Stimulated activated naive CD8-positive, alpha-beta T cell treated with anti-CD3 and anti-CD28 coated beads, Interleukin-15, Interleukin-2, amounts not matched to agents 100 ng/mL and 50 ng/mL, for 24 hours (primary cell): ENCODE results near the gene ANOS1.
"Not testable (repeated sequence)": the region's sequence is repeated elsewhere in the genome, so short reads cannot be mapped to it uniquely, and the experiment has no call there.

ENCODE experiments used
- H3K27ac Mint-ChIP-seq: one replicate; pipeline ENCODE4 v1.8.0; 2021; ENCODE audit warnings: mild to moderate bottlenecking, mixed read lengths
- H3K27me3 Mint-ChIP-seq: one replicate; pipeline ENCODE4 v1.8.0; 2021; ENCODE audit warnings: mixed read lengths
- H3K36me3 Mint-ChIP-seq: one replicate; pipeline ENCODE4 v1.8.0; 2021; ENCODE audit warnings: low read depth, mixed read lengths
- H3K4me1 Mint-ChIP-seq: one replicate; pipeline ENCODE4 v1.8.0; 2021; ENCODE audit warnings: low read depth, mixed read lengths
- H3K4me3 Mint-ChIP-seq: one replicate; pipeline ENCODE4 v1.8.0; 2021; ENCODE audit warnings: mild to moderate bottlenecking, mixed read lengths
- H3K9me3 Mint-ChIP-seq: one replicate; pipeline ENCODE4 v1.8.0; 2021; ENCODE audit warnings: mixed read lengths

The ANOS1 gene, protein sequence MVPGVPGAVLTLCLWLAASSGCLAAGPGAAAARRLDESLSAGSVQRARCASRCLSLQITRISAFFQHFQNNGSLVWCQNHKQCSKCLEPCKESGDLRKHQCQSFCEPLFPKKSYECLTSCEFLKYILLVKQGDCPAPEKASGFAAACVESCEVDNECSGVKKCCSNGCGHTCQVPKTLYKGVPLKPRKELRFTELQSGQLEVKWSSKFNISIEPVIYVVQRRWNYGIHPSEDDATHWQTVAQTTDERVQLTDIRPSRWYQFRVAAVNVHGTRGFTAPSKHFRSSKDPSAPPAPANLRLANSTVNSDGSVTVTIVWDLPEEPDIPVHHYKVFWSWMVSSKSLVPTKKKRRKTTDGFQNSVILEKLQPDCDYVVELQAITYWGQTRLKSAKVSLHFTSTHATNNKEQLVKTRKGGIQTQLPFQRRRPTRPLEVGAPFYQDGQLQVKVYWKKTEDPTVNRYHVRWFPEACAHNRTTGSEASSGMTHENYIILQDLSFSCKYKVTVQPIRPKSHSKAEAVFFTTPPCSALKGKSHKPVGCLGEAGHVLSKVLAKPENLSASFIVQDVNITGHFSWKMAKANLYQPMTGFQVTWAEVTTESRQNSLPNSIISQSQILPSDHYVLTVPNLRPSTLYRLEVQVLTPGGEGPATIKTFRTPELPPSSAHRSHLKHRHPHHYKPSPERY

DNA sequence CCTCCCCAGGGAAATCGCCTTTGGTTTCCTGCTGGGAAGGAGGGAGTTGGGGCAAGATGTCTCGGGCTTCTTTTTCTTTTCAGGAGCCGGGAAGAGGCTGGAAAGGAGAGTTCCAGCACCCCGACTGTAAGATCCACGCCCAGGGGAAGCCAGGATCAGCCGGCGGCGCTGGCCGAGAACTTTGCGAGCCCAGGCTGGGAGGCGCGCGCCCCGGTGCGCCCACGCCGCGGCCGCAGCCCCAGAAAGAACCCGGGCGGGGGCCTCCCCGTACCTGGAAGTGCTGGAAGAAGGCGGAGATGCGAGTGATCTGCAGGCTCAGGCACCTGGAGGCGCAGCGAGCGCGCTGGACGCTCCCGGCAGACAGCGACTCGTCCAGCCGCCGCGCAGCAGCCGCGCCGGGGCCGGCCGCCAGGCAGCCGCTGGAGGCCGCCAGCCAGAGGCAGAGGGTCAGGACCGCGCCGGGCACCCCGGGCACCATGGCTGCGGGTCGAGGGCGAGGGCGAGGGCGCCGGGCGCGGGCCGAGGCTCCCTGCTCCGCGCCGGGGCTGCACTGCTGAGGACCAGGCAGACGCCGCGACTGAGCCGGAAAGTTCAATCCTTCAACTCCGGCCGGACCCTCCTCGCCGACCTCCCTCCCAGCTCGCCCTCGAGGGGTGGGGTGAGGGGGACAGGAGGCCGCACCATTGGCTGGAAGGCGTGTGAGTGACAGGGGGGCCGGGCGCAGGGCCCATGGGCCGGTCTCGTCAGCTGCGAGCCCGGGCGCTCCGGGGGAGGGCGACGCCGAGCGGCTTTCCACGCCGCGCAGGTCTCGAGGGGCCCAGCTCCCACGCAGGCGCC lies at the start of gene ANOS1:
Gene ANOS1, minus strand, starts transcription at position 579 of the 837 bp plus-strand sequence. Its CDS starts 101 bp downstream, at position 478.
- Mint-ChIP-seq H3K4me1 (no peaks in the 10 kb centered on the region), H3K4me3 (no peak within 1 kb of the TSS), H3K27me3 (peaks cover 28% of the 10 kb centered on the region), H3K9me3 (no peaks in the 10 kb centered on the region), H3K36me3 (no peaks in the 10 kb centered on the region), H3K27ac (no peak within 1 kb of the TSS)

DNA sequence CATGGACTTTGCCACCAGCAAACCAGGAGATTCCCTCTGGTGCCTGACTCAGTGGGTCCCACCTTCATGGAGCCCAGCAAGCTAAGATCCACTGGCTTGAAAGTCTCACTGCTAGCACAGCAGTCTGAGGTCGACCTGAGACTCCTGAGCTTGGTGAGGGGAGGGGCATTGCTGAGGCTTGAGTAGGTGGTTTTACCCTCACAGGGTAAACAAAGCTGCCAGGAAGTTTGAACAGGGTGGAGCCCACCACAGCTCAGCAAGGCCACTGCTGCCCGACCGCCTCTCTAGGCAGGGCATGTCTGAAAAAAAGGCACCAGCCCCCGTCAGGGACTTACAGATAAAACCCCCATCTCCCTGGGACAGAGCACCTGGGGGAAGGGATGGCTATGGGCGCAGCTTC lies 41.2 kb upstream of the ANOS1 start:
- Mint-ChIP-seq H3K9me3 (peaks cover 5% of the 10 kb centered on the region), H3K36me3 (no peaks in the 10 kb centered on the region), H3K27me3 (peaks cover 9% of the 10 kb centered on the region), H3K4me1 (no peaks in the 10 kb centered on the region), H3K4me3 (no peak overlapping the region), H3K27ac (no peak overlapping the region)

DNA sequence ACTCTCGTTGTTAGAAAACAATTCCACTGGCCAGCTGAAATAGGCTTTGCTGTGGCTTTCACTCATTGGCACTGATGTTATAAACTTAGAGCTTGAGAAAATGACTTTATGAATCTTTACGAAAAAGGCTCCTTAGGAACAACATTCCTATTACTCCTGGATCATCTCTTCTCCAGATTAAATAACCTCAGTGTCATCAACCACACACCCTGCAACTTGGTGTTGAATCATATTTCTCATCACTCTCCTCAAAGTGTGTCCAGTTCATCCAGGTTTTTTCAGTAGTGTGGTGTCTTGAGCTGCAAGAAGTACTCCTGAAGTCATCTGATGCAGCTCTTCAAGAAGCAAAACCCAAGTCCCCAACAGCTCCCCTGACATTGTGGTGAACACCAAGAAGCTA lies 28.1 kb upstream of the ANOS1 start:
- H3K27ac Mint-ChIP-seq, result no peak overlapping the region
- no peaks in the 10 kb centered on the region for H3K4me1 Mint-ChIP-seq
- H3K4me3 Mint-ChIP-seq, result no peak overlapping the region
- no peaks in the 10 kb centered on the region for H3K9me3 Mint-ChIP-seq
- peaks cover 17% of the 10 kb centered on the region for H3K27me3 Mint-ChIP-seq
- no peaks in the 10 kb centered on the region for H3K36me3 Mint-ChIP-seq

DNA sequence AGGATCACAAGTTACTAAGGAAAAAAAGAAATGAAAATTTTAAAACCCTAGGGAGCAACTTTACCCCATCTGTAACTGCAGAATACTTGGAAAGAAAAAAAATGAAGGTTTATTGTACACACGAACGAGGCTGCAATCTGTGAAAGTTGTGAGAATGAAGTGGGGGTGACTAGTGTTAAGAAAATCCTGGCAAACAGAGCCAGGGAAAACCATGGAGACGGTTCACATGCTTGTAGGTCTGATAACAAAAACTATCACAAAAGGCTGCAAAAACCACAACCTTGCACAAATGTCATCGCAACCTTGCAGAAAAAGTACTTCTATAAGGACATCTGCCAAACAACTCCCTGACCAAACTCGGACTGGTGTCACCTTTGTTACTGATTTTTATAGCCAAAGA lies 26.8 kb upstream of the ANOS1 start:
- not testable (repeated sequence) for H3K36me3 Mint-ChIP-seq, H3K9me3 Mint-ChIP-seq, H3K4me1 Mint-ChIP-seq, H3K27ac Mint-ChIP-seq, H3K4me3 Mint-ChIP-seq
- H3K27me3 Mint-ChIP-seq, result peaks cover 21% of the 10 kb centered on the region

DNA sequence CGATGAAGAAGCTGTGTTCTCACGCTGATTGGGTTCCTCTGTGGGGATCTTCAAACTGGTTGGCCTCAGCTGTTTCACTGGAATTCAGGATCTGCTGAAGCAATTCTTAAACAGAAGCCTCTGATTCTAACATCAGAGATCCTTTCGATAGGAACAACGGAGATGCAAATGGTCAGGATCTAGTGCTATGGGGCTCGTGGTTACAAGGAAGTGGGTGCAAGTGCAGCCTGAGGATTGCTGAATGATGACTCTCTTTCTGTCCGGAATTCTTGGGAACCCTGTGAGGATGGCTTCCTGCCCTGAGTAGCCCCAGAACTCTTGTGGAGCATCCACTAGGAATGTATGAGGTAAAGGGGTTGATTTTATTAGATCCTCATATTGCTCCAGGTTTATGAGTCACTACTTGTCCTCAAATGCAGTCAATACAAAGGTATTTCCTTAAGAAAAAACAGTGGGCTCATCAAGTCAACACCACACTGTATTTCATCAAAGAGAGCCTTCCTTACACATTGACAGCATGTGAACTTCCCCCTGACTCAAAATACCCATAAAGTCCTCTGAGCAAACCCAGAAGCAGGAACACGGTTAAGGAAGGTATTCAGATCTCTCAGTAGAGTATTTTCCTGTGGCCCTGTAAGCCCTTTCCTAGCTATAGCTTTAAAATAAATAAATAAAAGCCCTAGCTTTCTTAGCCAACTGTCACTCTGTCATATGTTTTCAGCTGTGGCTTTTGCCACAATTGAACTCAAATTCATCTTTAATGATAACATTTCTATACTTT lies 25.9 kb upstream of the ANOS1 start:
- H3K36me3 Mint-ChIP-seq, H3K4me1 Mint-ChIP-seq, H3K4me3 Mint-ChIP-seq, H3K27ac Mint-ChIP-seq, H3K9me3 Mint-ChIP-seq: not testable (repeated sequence)
- H3K27me3 Mint-ChIP-seq, result peaks cover 16% of the 10 kb centered on the region

DNA sequence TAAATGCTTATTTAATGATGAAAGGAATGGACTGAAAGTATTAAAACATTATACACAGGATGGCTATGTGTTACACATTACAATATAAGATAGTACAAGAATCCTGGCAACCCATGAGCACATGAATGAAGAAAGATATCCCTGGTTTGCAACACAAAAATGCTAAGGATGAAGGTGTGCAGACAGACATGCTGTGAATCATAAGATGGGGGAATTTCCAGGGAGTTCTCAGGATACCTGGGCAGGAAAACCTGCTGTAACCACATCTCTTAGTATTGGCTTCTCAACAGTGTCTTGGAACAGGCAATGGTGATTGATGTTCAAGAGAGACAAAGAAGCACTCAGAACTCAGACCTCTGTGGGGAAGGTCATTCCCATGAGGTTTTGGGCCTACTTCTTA lies 23.9 kb upstream of the ANOS1 start:
- Mint-ChIP-seq H3K4me3 (no peak overlapping the region), H3K27ac (no peak overlapping the region), H3K36me3 (no peaks in the 10 kb centered on the region)

DNA sequence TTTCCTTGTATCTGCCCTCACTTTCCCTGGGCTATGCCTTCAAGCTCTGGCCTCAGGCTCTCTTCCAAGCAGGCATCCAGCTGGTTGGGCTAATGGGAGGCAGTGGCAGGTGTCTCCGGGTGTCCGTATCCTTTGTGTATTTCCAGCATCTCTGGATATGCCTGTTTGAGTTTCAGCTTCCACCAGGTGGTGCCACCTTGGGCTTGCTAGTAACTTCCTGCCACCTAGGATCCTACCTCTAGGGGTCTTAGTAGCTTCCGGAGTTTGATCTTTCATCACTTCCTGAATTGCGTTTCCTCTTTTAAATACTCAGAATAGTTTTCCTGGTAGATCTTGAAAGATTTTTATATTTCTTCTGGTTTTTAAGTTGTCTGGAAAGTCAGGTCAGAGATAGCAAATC lies 23.2 kb upstream of the ANOS1 start:
- Mint-ChIP-seq H3K9me3 (no peaks in the 10 kb centered on the region), H3K27ac (no peak overlapping the region), H3K27me3 (peaks cover 7% of the 10 kb centered on the region), H3K4me1 (no peaks in the 10 kb centered on the region), H3K4me3 (no peak overlapping the region), H3K36me3 (no peaks in the 10 kb centered on the region)

More for the DNA sequence above, 23.9 kb upstream of the ANOS1 start:
- no peaks in the 10 kb centered on the region for H3K4me1 Mint-ChIP-seq
- no peaks in the 10 kb centered on the region for H3K9me3 Mint-ChIP-seq
- peaks cover 9% of the 10 kb centered on the region for H3K27me3 Mint-ChIP-seq

DNA sequence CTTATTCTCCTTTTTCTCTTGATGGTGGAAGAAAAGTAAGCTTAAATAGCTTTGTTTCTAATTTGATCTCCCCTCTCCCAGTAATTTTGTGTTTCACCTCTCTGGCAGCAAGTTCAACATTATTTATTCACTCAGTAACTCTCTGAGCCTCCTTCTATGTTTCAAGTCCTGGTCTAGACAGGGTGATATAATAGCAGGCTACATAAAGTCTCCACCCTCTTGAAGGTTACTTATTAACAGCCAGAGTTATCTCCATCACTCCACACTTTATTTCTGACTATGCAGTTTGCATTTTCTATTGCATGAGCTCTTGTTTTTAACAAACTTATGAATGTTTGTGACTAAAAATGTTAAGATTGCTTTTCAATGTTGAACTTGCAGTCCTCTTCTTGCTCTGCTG lies 17.8 kb upstream of the ANOS1 start:
- H3K4me1 Mint-ChIP-seq, result no peaks in the 10 kb centered on the region
- peaks cover 11% of the 10 kb centered on the region for H3K27me3 Mint-ChIP-seq
- H3K4me3 Mint-ChIP-seq, result no peak overlapping the region
- H3K9me3 Mint-ChIP-seq, result no peaks in the 10 kb centered on the region
- no peaks in the 10 kb centered on the region for H3K36me3 Mint-ChIP-seq
- no peak overlapping the region for H3K27ac Mint-ChIP-seq

DNA sequence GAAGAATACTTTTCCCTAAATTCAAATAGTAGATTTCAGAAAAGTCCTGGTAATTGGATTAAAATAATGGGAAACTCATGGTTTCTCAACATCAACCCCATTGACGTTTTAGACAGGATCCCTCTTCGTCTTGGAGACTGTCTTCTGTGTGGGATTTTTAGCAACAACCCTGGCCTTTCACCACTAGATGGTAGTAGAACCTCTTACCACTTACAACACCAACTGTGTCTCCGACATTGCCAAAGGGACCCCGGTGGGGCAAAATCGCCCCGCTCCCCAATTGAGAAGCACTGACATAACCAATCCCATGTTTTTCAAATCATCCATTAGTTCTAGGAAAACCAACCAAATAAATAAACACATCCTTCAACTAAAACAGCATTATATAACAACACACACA lies 16.9 kb upstream of the ANOS1 start:
- Mint-ChIP-seq H3K4me1 (no peaks in the 10 kb centered on the region), H3K4me3 (no peak overlapping the region), H3K9me3 (no peaks in the 10 kb centered on the region), H3K27ac (no peak overlapping the region), H3K36me3 (no peaks in the 10 kb centered on the region), H3K27me3 (peaks cover 9% of the 10 kb centered on the region)

DNA sequence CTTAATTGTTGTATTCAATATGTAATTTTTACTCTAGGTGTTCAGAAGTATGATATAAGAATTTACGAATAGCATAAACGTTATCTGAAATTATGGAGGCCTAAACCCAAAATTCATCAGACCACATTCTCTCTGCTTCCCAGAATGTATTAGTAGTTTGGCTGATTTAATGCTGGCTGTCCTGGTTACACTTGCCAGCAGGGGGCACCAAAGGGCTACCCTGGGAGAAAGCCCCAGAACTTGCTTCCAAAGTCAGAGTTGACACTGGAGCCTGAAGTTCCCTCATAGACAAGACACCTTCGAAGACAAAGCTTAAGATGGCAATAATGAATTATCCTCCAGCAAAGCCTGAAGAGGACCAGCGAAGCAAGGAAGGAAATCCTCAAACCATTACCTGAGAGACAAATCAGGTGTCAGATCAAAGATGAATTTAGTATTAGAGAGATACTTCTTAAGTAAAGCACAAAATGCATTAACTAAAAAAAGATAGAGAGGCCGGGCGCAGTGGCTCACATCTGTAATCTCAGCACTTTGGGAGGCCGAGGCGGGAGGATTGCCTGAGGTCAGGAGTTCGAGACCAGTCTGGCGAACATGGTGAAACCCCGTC lies 11.3 kb upstream of the ANOS1 start:
- Mint-ChIP-seq H3K27ac (no peak overlapping the region), H3K9me3 (no peaks in the 10 kb centered on the region), H3K36me3 (no peaks in the 10 kb centered on the region), H3K27me3 (peaks cover 7% of the 10 kb centered on the region), H3K4me1 (no peaks in the 10 kb centered on the region), H3K4me3 (no peak overlapping the region)

DNA sequence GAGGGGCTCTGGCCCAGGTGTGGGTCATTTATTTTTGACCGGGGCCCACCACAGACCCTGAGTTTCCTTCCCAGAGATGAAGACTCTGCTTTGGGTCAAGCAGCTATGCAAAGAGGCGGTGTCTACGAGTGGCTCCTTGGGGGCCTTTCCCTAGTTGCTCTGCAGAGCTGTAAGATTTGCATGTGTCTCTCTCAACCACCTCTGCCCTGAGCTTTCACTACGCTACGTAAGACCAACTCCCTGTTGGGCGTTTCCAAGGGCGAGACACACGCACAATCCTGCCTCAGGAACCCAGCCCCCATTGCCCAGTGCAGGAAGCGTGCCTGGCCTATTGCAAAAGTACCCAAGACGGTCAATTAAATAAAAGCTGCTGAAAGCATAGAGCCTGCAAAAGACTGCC lies 10.0 kb upstream of the ANOS1 start:
- no peak overlapping the region for H3K27ac Mint-ChIP-seq
- no peaks in the 10 kb centered on the region for H3K36me3 Mint-ChIP-seq
- H3K4me3 Mint-ChIP-seq, result no peak overlapping the region
- H3K27me3 Mint-ChIP-seq, result peaks cover 7% of the 10 kb centered on the region
- no peaks in the 10 kb centered on the region for H3K9me3 Mint-ChIP-seq
- no peaks in the 10 kb centered on the region for H3K4me1 Mint-ChIP-seq

DNA sequence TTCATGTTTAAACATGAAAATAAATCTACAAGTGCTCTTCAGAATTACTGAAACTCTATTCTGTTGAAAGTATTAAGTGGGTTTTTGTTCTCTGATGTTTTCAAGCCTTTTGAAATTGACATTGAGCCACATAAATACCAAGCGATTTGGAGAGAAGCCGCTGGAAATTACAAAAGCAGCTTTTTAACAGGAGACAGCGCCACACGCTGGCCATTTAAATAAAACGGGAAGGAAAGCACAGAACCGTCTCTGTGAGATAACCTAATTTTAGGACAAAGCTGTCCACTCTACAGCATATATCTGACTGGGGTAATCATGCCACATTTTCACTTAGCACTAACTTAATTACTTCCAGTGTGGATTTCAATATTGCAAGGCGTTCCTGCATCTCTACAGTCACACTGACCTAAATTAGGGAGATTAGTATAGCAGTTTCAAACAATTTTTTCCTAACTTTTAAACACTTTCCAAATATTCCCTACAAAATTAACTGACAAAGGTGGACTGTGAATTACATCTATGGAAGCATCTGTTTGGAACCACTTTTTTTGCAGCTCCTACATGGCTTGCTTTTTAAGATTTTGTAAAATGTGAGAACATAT lies 6.8 kb upstream of the ANOS1 start:
- Mint-ChIP-seq H3K36me3 (no peaks in the 10 kb centered on the region), H3K27me3 (peaks cover 3% of the 10 kb centered on the region), H3K4me3 (no peak overlapping the region), H3K9me3 (no peaks in the 10 kb centered on the region), H3K27ac (no peak overlapping the region), H3K4me1 (no peaks in the 10 kb centered on the region)

DNA sequence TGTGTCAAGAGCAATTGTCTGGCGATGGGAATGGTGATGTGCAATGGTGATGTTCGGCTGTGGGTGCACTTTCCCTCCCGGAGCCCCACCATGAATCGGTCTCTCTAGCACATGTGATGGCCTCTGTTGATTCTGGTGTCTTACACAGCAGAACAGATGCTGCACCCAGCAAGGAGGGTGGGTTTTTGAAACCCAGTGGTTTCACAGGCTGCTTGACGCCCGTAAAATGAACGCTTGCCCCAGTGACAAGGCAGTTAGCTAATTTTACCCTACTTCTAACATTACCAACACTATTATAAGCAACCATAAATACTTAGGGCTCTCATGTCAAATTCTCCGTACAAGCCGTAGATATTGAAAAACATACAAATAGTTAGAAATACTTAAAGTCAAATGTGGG lies 5.9 kb upstream of the ANOS1 start:
- H3K9me3 Mint-ChIP-seq, result no peaks in the 10 kb centered on the region
- H3K4me3 Mint-ChIP-seq, result no peak overlapping the region

More for the DNA sequence above, 5.9 kb upstream of the ANOS1 start:
- peaks cover 6% of the 10 kb centered on the region for H3K27me3 Mint-ChIP-seq
- no peak overlapping the region for H3K27ac Mint-ChIP-seq
- H3K4me1 Mint-ChIP-seq, result no peaks in the 10 kb centered on the region
- no peaks in the 10 kb centered on the region for H3K36me3 Mint-ChIP-seq
